H1 (cell line): ENCODE measurements around the gene ADORA1. TPM values are rescaled to one million over a fixed set of nuclear protein-coding genes. Genes with fewer than 3 reads are reported as not detected.

Experiments
- CTCF ChIA-PET: fragments of 300-600 bp; sonication (Branson Sonifier 250); formaldehyde crosslinking; loops from one replicate; lab custom pipeline; 2021; ENCODE audit not compliant: partially characterized antibody; lab: Charles Lee
- POLR2A ChIA-PET: fragments of 300-600 bp; sonication (Branson Sonifier 250); formaldehyde crosslinking; loops from one replicate; lab custom pipeline; 2021; ENCODE audit warnings: inconsistent platforms; ENCODE audit not compliant: partially characterized antibody; lab: Charles Lee
- DNase-seq, 2 experiments: peaks; one replicate each; pipeline versions ENCODE4 v3.0.0 to v3.0.0-alpha.2; 2010 to 2022; ENCODE audit warnings: low spot score in 2 of 2, low read depth in 1 of 2, mixed read lengths in 1 of 2
- FAIRE-seq: peaks from 2 replicates; lab custom pipeline; 2011; peaks lifted over from hg19 to GRCh38; lab: Jason Lieb, UNC
- H2AFZ ChIP-seq: 2 replicates; pipeline ENCODE4 v1.8.1; 2012; ENCODE audit warnings: low read length, inconsistent platforms
- H2AK5ac ChIP-seq: 2 replicates; pipeline ENCODE4 v1.6.1; 2013; ENCODE audit warnings: low read depth, low read length
- H2BK120ac ChIP-seq: replicated peaks from 2 replicates; pipeline ENCODE3; 2013; ENCODE audit warnings: low read depth, low read length, inconsistent platforms
- H2BK12ac ChIP-seq: 2 replicates; pipeline ENCODE4 v1.6.1; 2013; ENCODE audit warnings: low read depth, low read length
- H2BK15ac ChIP-seq: 2 replicates; pipeline ENCODE4 v1.6.1; 2013; ENCODE audit warnings: low read length
- H2BK20ac ChIP-seq: 2 replicates; pipeline ENCODE4 v1.6.1; 2013; ENCODE audit warnings: low read length
- H2BK5ac ChIP-seq: 2 replicates; pipeline ENCODE4 v1.6.1; 2013; ENCODE audit warnings: low read depth, low read length
- H3K14ac ChIP-seq: 2 replicates; pipeline ENCODE4 v1.6.1; 2013; ENCODE audit warnings: inconsistent platforms; ENCODE audit not compliant: insufficient read length
- H3K18ac ChIP-seq: 2 replicates; pipeline ENCODE4 v1.6.1; 2013; ENCODE audit warnings: low read length; ENCODE audit errors: extremely low read depth
- H3K23ac ChIP-seq: 2 replicates; pipeline ENCODE4 v1.6.1; 2013; ENCODE audit warnings: inconsistent platforms; ENCODE audit not compliant: insufficient read length
- H3K23me2 ChIP-seq: 2 replicates; pipeline ENCODE4 v1.6.1; 2013; ENCODE audit warnings: low read depth, low read length
- H3K27ac ChIP-seq: 2 replicates; pipeline ENCODE4 v1.6.1; 2011; ENCODE audit warnings: low read depth, low read length, inconsistent platforms
- H3K27me3 ChIP-seq, 4 experiments: replicated peaks in 1 of 4; 1 replicate in 1 of 4; 2 replicates in 3 of 4; pipeline versions ENCODE4 v1.6.1 to v1.8.1; 2011 to 2013; ENCODE audit warnings: low read length in 3 of 4, mild to moderate bottlenecking in 3 of 4, inconsistent platforms in 2 of 4, mixed read lengths in 2 of 4, moderate library complexity in 1 of 4; ENCODE audit not compliant: control insufficient read depth in 3 of 4, insufficient read depth in 3 of 4; ENCODE audit errors: extremely low read depth in 1 of 4
- H3K36me3 ChIP-seq, 4 experiments: 2 replicates each; pipeline versions ENCODE4 v1.6.1 to v1.8.1; 2011 to 2013; ENCODE audit warnings: mild to moderate bottlenecking in 4 of 4, low read length in 3 of 4, moderate library complexity in 2 of 4, control low read depth in 1 of 4, inconsistent platforms in 1 of 4; ENCODE audit not compliant: insufficient read depth in 4 of 4, control insufficient read depth in 2 of 4
- H3K4ac ChIP-seq: replicated peaks from 2 replicates; pipeline ENCODE3; 2013; ENCODE audit warnings: low read length, low read depth, mixed read lengths, inconsistent platforms; ENCODE audit not compliant: insufficient read length
- H3K4me1 ChIP-seq, 4 experiments: replicated peaks in 1 of 4; 1 replicate in 1 of 4; 2 replicates in 3 of 4; pipeline versions ENCODE4 v1.6.1 to v1.8.1; 2011 to 2013; ENCODE audit warnings: low read length in 3 of 4, inconsistent platforms in 2 of 4, mixed read lengths in 1 of 4; ENCODE audit not compliant: insufficient read depth in 4 of 4, control insufficient read depth in 3 of 4
- H3K4me2 ChIP-seq, 2 experiments: 2 replicates each; pipeline versions ENCODE4 v1.6.1 to v1.8.1; 2011 to 2013; ENCODE audit warnings: low read depth in 2 of 2, low read length in 2 of 2, control low read depth in 1 of 2, inconsistent platforms in 1 of 2, mild to moderate bottlenecking in 1 of 2; ENCODE audit not compliant: insufficient read depth in 1 of 2
- H3K4me3 ChIP-seq, 4 experiments: fragments of 200-600, 300-600 bp in 1 of 4; sonication (generic), shearing (Covaris generic), sonication (Bioruptor Twin) in 1 of 4; 2 replicates each; pipeline versions ENCODE4 v1.5.1 to v1.8.1; 2011 to 2016; ENCODE audit warnings: low read length in 4 of 4, low read depth in 3 of 4, control low read depth in 2 of 4, inconsistent platforms in 2 of 4, mild to moderate bottlenecking in 2 of 4, mixed read lengths in 1 of 4, moderate library complexity in 1 of 4; ENCODE audit not compliant: insufficient read depth in 2 of 4; ENCODE audit errors: extremely low read depth in 1 of 4
- H3K56ac ChIP-seq: replicated peaks from 2 replicates; pipeline ENCODE3; 2013; ENCODE audit warnings: low read depth, mild to moderate bottlenecking, mixed read lengths, low read length, inconsistent platforms; ENCODE audit not compliant: insufficient read length
- H3K79me1 ChIP-seq: 2 replicates; pipeline ENCODE4 v1.6.1; 2013; ENCODE audit warnings: low read depth, low read length, control low read depth
- H3K79me2 ChIP-seq, 2 experiments: 2 replicates each; pipeline versions ENCODE4 v1.6.1 to v1.8.1; 2012 to 2013; ENCODE audit warnings: low read length in 2 of 2, mild to moderate bottlenecking in 2 of 2, inconsistent platforms in 1 of 2; ENCODE audit not compliant: insufficient read depth in 2 of 2, control insufficient read depth in 1 of 2
- H3K9ac ChIP-seq, 4 experiments: replicated peaks in 1 of 4; 1 replicate in 1 of 4; 2 replicates in 3 of 4; pipeline versions ENCODE4 v1.6.1 to v1.8.1; 2011 to 2013; ENCODE audit warnings: low read depth in 3 of 4, low read length in 3 of 4, control low read depth in 2 of 4, mild to moderate bottlenecking in 2 of 4, moderate library complexity in 2 of 4, inconsistent platforms in 1 of 4; ENCODE audit errors: extremely low read depth in 1 of 4
- H3K9me3 ChIP-seq, 2 experiments: 2 replicates each; pipeline versions ENCODE4 v1.6.1 to v1.8.1; 2012 to 2013; ENCODE audit warnings: mild to moderate bottlenecking in 2 of 2, moderate library complexity in 2 of 2, control low read depth in 1 of 2, inconsistent platforms in 1 of 2, low read depth in 1 of 2, low read length in 1 of 2, mixed read lengths in 1 of 2; ENCODE audit not compliant: insufficient read depth in 2 of 2
- H4K20me1 ChIP-seq, 2 experiments: replicated peaks in 1 of 2; 2 replicates each; pipeline versions ENCODE3 to v1.8.1; 2011 to 2013; ENCODE audit warnings: inconsistent platforms in 2 of 2, low read length in 2 of 2, mild to moderate bottlenecking in 1 of 2; ENCODE audit not compliant: insufficient read depth in 2 of 2, control insufficient read depth in 1 of 2
- H4K5ac ChIP-seq: 2 replicates; pipeline ENCODE4 v1.6.1; 2013; ENCODE audit warnings: low read length, low read depth, mixed read lengths, inconsistent platforms; ENCODE audit not compliant: insufficient read length
- H4K8ac ChIP-seq: 2 replicates; pipeline ENCODE4 v1.8.0; 2013; ENCODE audit warnings: mild to moderate bottlenecking, moderate library complexity, low read length, inconsistent platforms; ENCODE audit not compliant: insufficient read depth; ENCODE audit errors: extremely low read depth
- H4K91ac ChIP-seq: replicated peaks from 2 replicates; pipeline ENCODE3; 2013; ENCODE audit warnings: low read length, mixed read lengths, inconsistent platforms; ENCODE audit not compliant: insufficient read length
- CTBP2 ChIP-seq: IDR thresholded peaks from 2 replicates; pipeline ENCODE4 v1.7.0; 2011; ENCODE audit warnings: borderline replicate concordance, mild to moderate bottlenecking, moderate library complexity, mixed read lengths, low read length; ENCODE audit not compliant: insufficient read depth, insufficient read length
- HDAC6 ChIP-seq: IDR thresholded peaks from one replicate; pipeline ENCODE4 v1.7.1; 2012; ENCODE audit warnings: low read depth, mild to moderate bottlenecking, inconsistent platforms, low read length, moderate library complexity
- RNF2 ChIP-seq: fragments of 200-900, 300-1000 bp; sonication (generic); IDR thresholded peaks from 2 replicates; pipeline ENCODE4 v1.7.1; 2016; ENCODE audit warnings: borderline replicate concordance, low read depth, mild to moderate bottlenecking, antibody characterized with exemption, low read length; ENCODE audit not compliant: poor library complexity, severe bottlenecking; ENCODE audit errors: missing control alignments
- TAF1 ChIP-seq: IDR thresholded peaks from 2 replicates; pipeline ENCODE4 v1.6.1; 2011; ENCODE audit warnings: mild to moderate bottlenecking, low read depth, low read length
- TCF12 ChIP-seq: IDR thresholded peaks from 2 replicates; pipeline ENCODE4 v1.6.1; 2011; ENCODE audit warnings: low read depth, mild to moderate bottlenecking, low read length
- WGBS, 2 experiments: shearing (Covaris generic) in 1 of 2; methylation state at CpG; one replicate each; pipeline versions ENCODE4 v1.1.6 to v1.1.7; 2013 to 2015; ENCODE audit warnings: low lambda C conversion rate in 2 of 2, mixed read lengths in 2 of 2, inconsistent platforms in 1 of 2, low coverage in 1 of 2, missing lambda C conversion rate in 1 of 2; ENCODE audit not compliant: insufficient replicate concordance in 2 of 2, insufficient coverage in 1 of 2, insufficient read length in 1 of 2; ENCODE audit errors: extremely low coverage in 1 of 2, missing lambda C conversion rate in 1 of 2; 5-methylcytosine and 5-hydroxymethylcytosine counted together
- polyA plus RNA-seq, 7 experiments: library from polyadenylated mRNA; depleted of rRNA in 3 of 7; stranded (reverse) in 5 of 7; unstranded in 2 of 7; fragments of >200 nt in 5 of 7; fragments of 200-250 nt in 2 of 7; gene quantifications; 1 replicate in 5 of 7; 2 replicates in 1 of 7; 4 replicates in 1 of 7; pipeline versions ENCODE4 v1.2.1 to v1.2.3, GENCODE V29; 2011 to 2013; ENCODE audit warnings: missing spikeins in 2 of 7, mixed read lengths in 2 of 7
- total RNA-seq: library from RNA; stranded (reverse); fragmentation: NEBNext Ultra II Directional; extraction: Animal tissue kit (Norgen Biotek cat#: 25700); gene quantifications from 2 replicates; pipeline ENCODE4 v1.2.1, GENCODE V29; 2021

Gene ADORA1
- total and polyA plus RNA-seq, 2 of the 8 experiments (the other 6 are each of a cell fraction or from before 2014, with no cell fraction given) = 3.3 to 6.7 TPM

GRCh38 chr1:203199816-203200571 is 72.5 kb downstream of the ADORA1 start:
- Histone ChIP-seq H3K4ac (no peak overlapping the region), H3K4me3 (no peak overlapping the region), H3K4me1 (peaks cover 0 to 3% (median 0%) of the 10 kb centered on the region in 4 experiments; a peak in 1 of 7 replicates), H3K79me2 (no peaks in the 10 kb centered on the region), H4K5ac (no peak overlapping the region), H3K9me3 (no peaks in the 10 kb centered on the region), H3K27me3 (no peaks in the 10 kb centered on the region; a peak in 1 of 7 replicates), H3K14ac (no peak overlapping the region), H3K18ac (no peak overlapping the region), H3K56ac (no peak overlapping the region), H2AK5ac (no peak overlapping the region), H2BK12ac (no peak overlapping the region), H3K36me3 (no peaks in the 10 kb centered on the region), H3K23me2 (no peaks in the 10 kb centered on the region), H4K8ac (no peak overlapping the region), H3K23ac (no peak overlapping the region), H3K4me2 (no peak overlapping the region), H4K91ac (no peak overlapping the region), H2BK5ac (no peak overlapping the region), H2BK15ac (no peak overlapping the region), H2BK20ac (no peak overlapping the region), H4K20me1 (no peaks in the 10 kb centered on the region), H3K9ac (no peak overlapping the region), H3K79me1 (no peaks in the 10 kb centered on the region), H2BK120ac (no peak overlapping the region), H3K27ac (no peak overlapping the region), H2AFZ (no peak overlapping the region)
- FAIRE-seq (no peak), DNase-seq (no peak)
- 84% methylated on average over 8 of the region's 8 CpGs; no CpG with 5 or more reads in 1 of the 2 experiments for WGBS, 2 experiments
- TF ChIP-seq TAF1 (no peak), HDAC6 (no peak), CTBP2 (no peak), RNF2 (no peak), TCF12 (no peak)
- POLR2A ChIA-PET = interaction anchor here (1.1 kb wide), 1 partner anchor 11 kb away, joined by 4 read pairs; no protein-coding TSS in a partner anchor
- CTCF ChIA-PET = interaction anchor here (0.7 to 6.7 kb wide), 21 partner anchors 8 to 166 kb away, joined by 3 to 55 read pairs (median 4); partner anchors contain the start of gene ADORA1
